K562 (cell line): ENCODE results near the gene MAML3. TPM values are rescaled to one million over a fixed set of nuclear protein-coding genes. Genes with fewer than 3 reads are reported as not detected.

ENCODE experiments used
- ATAC-seq: fragments of 200-7000 bp; cut with Tn5 transposase; 3 replicates; pipeline ENCODE4 v1.9.1; 2020; ENCODE audit warnings: moderate library complexity
- BruUV-seq: library from RNA; stranded (reverse); fragments of 400-500 nt; replicated peaks from 2 replicates; lab custom pipeline; 2021; lab: Mats Ljungman, UMichigan
- CTCF ChIA-PET: fragments of 300-600 bp; formaldehyde crosslinking; extraction: SDS; loops from one replicate; lab custom pipeline; 2021; ENCODE audit warnings: low intra/inter-chr PET ratio; lab: Yijun Ruan, JAX
- POLR2A ChIA-PET: fragments of 300-600, 350-650 bp; sonication (Branson Sonifier 250); formaldehyde crosslinking; extraction: SDS; loops from one replicate; lab custom pipeline; 2021; ENCODE audit warnings: antibody characterized with exemption, inconsistent platforms; lab: Yijun Ruan, JAX
- DNase-seq, 4 experiments: peaks; one replicate each; pipeline versions ENCODE4 v3.0.0 to v3.0.0-alpha.2; 2011 to 2018; ENCODE audit warnings: low spot score in 3 of 4, mixed read lengths in 3 of 4; ENCODE audit errors: extremely low read depth in 1 of 4
- FAIRE-seq: peaks from 2 replicates; lab custom pipeline; 2011; peaks lifted over from hg19 to GRCh38; lab: Jason Lieb, UNC
- H2AFZ ChIP-seq: 2 replicates; pipeline ENCODE4 v1.6.0; 2011; ENCODE audit warnings: low read depth, low read length, control low read depth, inconsistent platforms
- H3K27ac ChIP-seq: fragments of 200-600 bp; 3 replicates; pipeline ENCODE4 v1.8.0; 2011; ENCODE audit warnings: low read depth, mild to moderate bottlenecking, control low read depth, inconsistent platforms, low read length, moderate library complexity, mixed read lengths; ENCODE audit errors: extremely low read depth
- H3K27me3 ChIP-seq, 2 experiments: fragments of 300-600 bp in 1 of 2; 2 replicates in 1 of 2; 3 replicates in 1 of 2; pipeline versions ENCODE4 v1.6.0 to v1.8.0; 2011; ENCODE audit warnings: inconsistent platforms in 2 of 2, low read length in 2 of 2, mild to moderate bottlenecking in 1 of 2, mixed read lengths in 1 of 2, moderate library complexity in 1 of 2; ENCODE audit not compliant: control insufficient read depth in 2 of 2, insufficient read depth in 2 of 2
- H3K36me3 ChIP-seq: fragments of 300-600 bp; 3 replicates; pipeline ENCODE4 v1.8.0; 2011; ENCODE audit warnings: mild to moderate bottlenecking, low read length, inconsistent platforms; ENCODE audit not compliant: control insufficient read depth, insufficient read depth
- H3K4me1 ChIP-seq, 2 experiments: fragments of 200-600 bp in 1 of 2; replicated peaks in 1 of 2; 2 replicates in 1 of 2; 3 replicates in 1 of 2; pipeline versions ENCODE4 v1.5.1 to v1.8.0; 2011; ENCODE audit warnings: inconsistent platforms in 2 of 2, low read length in 2 of 2, mild to moderate bottlenecking in 1 of 2, mixed read lengths in 1 of 2, moderate library complexity in 1 of 2; ENCODE audit not compliant: control insufficient read depth in 2 of 2, insufficient read depth in 2 of 2
- H3K4me2 ChIP-seq: 2 replicates; pipeline ENCODE4 v1.6.1; 2011; ENCODE audit warnings: low read length, control low read depth, inconsistent platforms, mixed read lengths; ENCODE audit not compliant: insufficient read depth
- H3K4me3 ChIP-seq: fragments of 200-600 bp; sonication (generic), shearing (Covaris generic); 2 replicates; pipeline ENCODE4 v1.5.1; 2016; ENCODE audit warnings: control low read depth, inconsistent platforms
- H3K79me2 ChIP-seq: fragments of 200-600 bp; 3 replicates; pipeline ENCODE4 v1.8.0; 2011; ENCODE audit warnings: low read length, inconsistent platforms; ENCODE audit not compliant: control insufficient read depth, insufficient read depth
- H3K9ac ChIP-seq, 2 experiments: 2 replicates each; pipeline versions ENCODE4 v1.6.0 to v1.6.1; 2011; ENCODE audit warnings: low read depth in 2 of 2, low read length in 2 of 2, control low read depth in 1 of 2, inconsistent platforms in 1 of 2, mild to moderate bottlenecking in 1 of 2, mixed read lengths in 1 of 2; ENCODE audit not compliant: insufficient read depth in 1 of 2
- H3K9me1 ChIP-seq: one replicate; pipeline ENCODE4 v1.6.0; 2011; ENCODE audit warnings: inconsistent platforms, mild to moderate bottlenecking, low read length, moderate library complexity; ENCODE audit not compliant: control insufficient read depth, insufficient read depth
- H3K9me3 ChIP-seq: replicated peaks from 2 replicates; pipeline ENCODE4 v1.5.1; 2011; ENCODE audit warnings: low read depth, low read length, inconsistent platforms; ENCODE audit not compliant: control insufficient read depth, insufficient read depth
- H4K20me1 ChIP-seq: replicated peaks from 2 replicates; pipeline ENCODE4 v1.6.1; 2011; ENCODE audit warnings: low read length, inconsistent platforms, mixed read lengths; ENCODE audit not compliant: control insufficient read depth, insufficient read depth
- ARID4B ChIP-seq: sonication (generic); formaldehyde crosslinking; IDR thresholded peaks from 2 replicates; pipeline ENCODE4 v1.8.0; 2022; ENCODE audit warnings: mild to moderate bottlenecking, missing genetic modification reagents
- CHCHD3 ChIP-seq: fragments of 250-450 bp; sonication (Bioruptor Pico); IDR thresholded peaks from 2 replicates; pipeline ENCODE4 v2.1.2; 2022; ENCODE audit warnings: mild to moderate bottlenecking
- WGBS: fragments of 100-300 bp; shearing (Covaris generic); methylation state at CpG from one replicate; pipeline ENCODE4 v1.1.6; 2016; ENCODE audit warnings: low coverage, mixed read lengths; ENCODE audit not compliant: insufficient coverage; ENCODE audit errors: missing lambda C conversion rate; 5-methylcytosine and 5-hydroxymethylcytosine counted together
- in situ Hi-C: fragments of 300-500 bp; cut with MboI; formaldehyde crosslinking; loops from 4 replicates; pipeline ENCODE4 v1.15.0; 2018; ENCODE audit warnings: inconsistent platforms, mixed read lengths
- intact Hi-C: fragments of 100-400 bp; cut with micrococcal nuclease; formaldehyde crosslinking; loops from 2 replicates; pipeline ENCODE4 v1.14.2; 2022
- polyA plus RNA-seq, 8 experiments: library from polyadenylated mRNA; depleted of rRNA in 4 of 8; stranded (reverse) in 5 of 8; unstranded in 3 of 8; fragments of >200 nt; fragmentation: Nextera tagmentation in 2 of 8; fragmentation: Illumina TruSeq in 1 of 8; extraction: Ambion mirVana in 2 of 8; extraction: Trizol in 1 of 8; gene quantifications; 2 replicates each; pipeline versions ENCODE4 v1.2.1 to v1.2.3, GENCODE V29; 2011 to 2014; ENCODE audit warnings: inconsistent platforms in 1 of 8, missing spikeins in 1 of 8
- total RNA-seq, 7 experiments: library from RNA; depleted of rRNA in 6 of 7; stranded (reverse); fragments of >200 nt in 6 of 7; fragmentation: Illumina TruSeq in 2 of 7; extraction: Trizol in 2 of 7; gene quantifications; 2 replicates each; pipeline versions ENCODE4 v1.2.1 to v1.2.3, GENCODE V29; 2011 to 2021; ENCODE audit warnings: low replicate concordance in 1 of 7

MAML3 gene
- total and polyA plus RNA-seq, 9 of the 15 experiments (the other 6 are each of a cell fraction or from before 2014, with no cell fraction given), result 0.01 to 0.55 (median 0.25) TPM

GRCh38 chr4:140046543-140046942 is 107.4 kb downstream of the MAML3 start:
- no peak overlapping the region for H3K4me3 ChIP-seq
- POLR2A ChIA-PET, result no interaction called here
- no peak for FAIRE-seq

More at GRCh38 chr4:140046543-140046942, 107.4 kb downstream of the MAML3 start:
- Histone ChIP-seq H2AFZ (no peak overlapping the region), H3K27ac (no peak overlapping the region), H3K27me3 (peaks cover 7 to 28% of the 10 kb centered on the region in 2 experiments), H3K79me2 (no peaks in the 10 kb centered on the region), H3K4me2 (no peak overlapping the region), H4K20me1 (peaks cover 3% of the 10 kb centered on the region; the same call in 1 of the 2 replicates), H3K4me1 (no peaks in the 10 kb centered on the region; a peak in 1 of 5 replicates), H3K9me3 (no peaks in the 10 kb centered on the region), H3K9ac (no peak overlapping the region), H3K36me3 (no peaks in the 10 kb centered on the region), H3K9me1 (no peaks in the 10 kb centered on the region)
- WGBS, result under 1% methylated on average over 6 of the region's 6 CpGs
- CTCF ChIA-PET, result no interaction called here
- BruUV-seq, result no TSS peak
- DNase-seq (no peak), ATAC-seq (no peak)
- in situ Hi-C loops, result no loop called here
- TF ChIP-seq ARID4B (CRISPR knock-in tag), result no peak
- no peak for TF ChIP-seq CHCHD3 (CRISPR knock-in tag)
- intact Hi-C loops, result no loop called here
